H1 (cell line): ENCODE measurements around the gene MAPKAP1.

ENCODE experiments used
- ATF2 ChIP-seq: IDR thresholded peaks from 2 replicates; pipeline ENCODE4 v1.6.1; 2012; ENCODE audit warnings: low read length, inconsistent platforms
- CTCF ChIP-seq, 3 experiments: IDR thresholded peaks; 1 replicate in 2 of 3; 2 replicates in 1 of 3; pipeline versions ENCODE4 v1.5.1 to v1.6.1; 2011; ENCODE audit warnings: low read length in 3 of 3, mild to moderate bottlenecking in 3 of 3, inconsistent platforms in 2 of 3, low read depth in 1 of 3, moderate library complexity in 1 of 3; ENCODE audit not compliant: insufficient read depth in 1 of 3; ENCODE audit errors: control extremely low read depth in 1 of 3
- EGR1 ChIP-seq: IDR thresholded peaks from 2 replicates; pipeline ENCODE4 v1.6.1; 2011; ENCODE audit warnings: low read depth, low read length, borderline replicate concordance
- POLR2A ChIP-seq, 2 experiments: IDR thresholded peaks; 1 replicate in 1 of 2; 2 replicates in 1 of 2; pipeline ENCODE4 v1.6.1; 2011; ENCODE audit warnings: low read depth in 2 of 2, low read length in 2 of 2, mild to moderate bottlenecking in 2 of 2; ENCODE audit errors: control extremely low read depth in 1 of 2
- POLR2AphosphoS5 ChIP-seq: IDR thresholded peaks from 2 replicates; pipeline ENCODE4 v1.6.1; 2011; ENCODE audit warnings: low read depth, low read length

- no peak for TF ChIP-seq ATF2
- no peak for TF ChIP-seq CTCF (IDR thresholded peaks at IDR 0.05; ENCODE audit: control extremely low read depth in 1 of 3, insufficient read depth in 1 of 3, low read depth in 1 of 3, low read length in 3 of 3)
- TF ChIP-seq EGR1, result no peak
- no peak for TF ChIP-seq POLR2AphosphoS5
- no peak for TF ChIP-seq POLR2A (IDR thresholded peaks at IDR 0.05; ENCODE audit: control extremely low read depth in 1 of 2, low read depth in 2 of 2, low read length in 2 of 2)
These were observed 41.6 kb upstream of the MAPKAP1 start for GRCh38 chr9:125748446-125749099.
